SK-N-SH (cell line): ENCODE data around the gene AHCYL2. TPM values are rescaled to one million over a fixed set of nuclear protein-coding genes. Genes with fewer than 3 reads are reported as not detected.

Source experiments
- CTCF ChIA-PET: fragments of 300-600, 350-600 bp; formaldehyde crosslinking; extraction: SDS; loops from one replicate; lab custom pipeline; 2021; lab: Yijun Ruan, JAX
- POLR2A ChIA-PET: fragments of 350-600 bp; sonication (Branson Sonifier 250); formaldehyde crosslinking; extraction: SDS; loops from one replicate; lab custom pipeline; 2020; ENCODE audit warnings: antibody characterized with exemption, inconsistent platforms; lab: Yijun Ruan, JAX
- DNase-seq: peaks from one replicate; pipeline ENCODE4 v3.0.0; 2012
- H2AFZ ChIP-seq: fragments of 200-600 bp; sonication (generic); 2 replicates; pipeline ENCODE4 v1.8.1; 2016; ENCODE audit warnings: antibody characterized with exemption, mild to moderate bottlenecking, low read depth
- H3F3A ChIP-seq: fragments of 200-600 bp; sonication (generic); replicated peaks from 2 replicates; pipeline ENCODE3; 2016; ENCODE audit warnings: antibody characterized with exemption, mild to moderate bottlenecking; ENCODE audit not compliant: insufficient read depth
- H3K27ac ChIP-seq, 2 experiments: fragments of 200-500 bp in 1 of 2; fragments of 200-600 bp in 1 of 2; sonication (Bioruptor generic) in 1 of 2; sonication (generic), shearing (Covaris generic) in 1 of 2; 2 replicates each; pipeline versions ENCODE4 v1.5.1 to v1.6.1; 2014 to 2016; ENCODE audit warnings: low read depth in 2 of 2, inconsistent platforms in 1 of 2, low read length in 1 of 2, mild to moderate bottlenecking in 1 of 2, mixed read lengths in 1 of 2
- H3K27me3 ChIP-seq: fragments of 200-600 bp; sonication (generic), shearing (Covaris generic); 2 replicates; pipeline ENCODE4 v1.6.1; 2016; ENCODE audit warnings: mixed run types; ENCODE audit not compliant: insufficient read depth
- H3K36me3 ChIP-seq, 2 experiments: fragments of 200-500 bp in 1 of 2; fragments of 200-600 bp in 1 of 2; sonication (Bioruptor generic) in 1 of 2; sonication (generic) in 1 of 2; replicated peaks in 1 of 2; 2 replicates each; pipeline versions ENCODE3 to v1.5.1; 2014 to 2016; ENCODE audit warnings: low read length in 1 of 2, mild to moderate bottlenecking in 1 of 2; ENCODE audit not compliant: insufficient read depth in 2 of 2, control insufficient read depth in 1 of 2
- H3K4me1 ChIP-seq, 2 experiments: fragments of 200-500 bp in 1 of 2; fragments of 200-600 bp in 1 of 2; sonication (Bioruptor generic) in 1 of 2; sonication (generic), shearing (Covaris generic) in 1 of 2; 2 replicates each; pipeline versions ENCODE4 v1.5.1 to v1.6.1; 2014 to 2016; ENCODE audit warnings: low read depth in 1 of 2, low read length in 1 of 2, mixed run types in 1 of 2; ENCODE audit not compliant: insufficient read depth in 2 of 2, control insufficient read depth in 1 of 2
- H3K4me2 ChIP-seq: fragments of 200-600 bp; sonication (generic), shearing (Covaris generic); 2 replicates; pipeline ENCODE4 v1.6.1; 2017; ENCODE audit warnings: mixed run types
- H3K4me3 ChIP-seq, 2 experiments: fragments of 200-500 bp in 1 of 2; fragments of 200-600 bp in 1 of 2; sonication (Bioruptor generic) in 1 of 2; sonication (generic), shearing (Covaris generic) in 1 of 2; 2 replicates each; pipeline versions ENCODE4 v1.5.1 to v1.8.1; 2014 to 2016; ENCODE audit warnings: low read depth in 2 of 2, inconsistent platforms in 1 of 2, low read length in 1 of 2, mild to moderate bottlenecking in 1 of 2, mixed read lengths in 1 of 2, moderate library complexity in 1 of 2
- H3K79me2 ChIP-seq: fragments of 200-600 bp; sonication (generic); 2 replicates; pipeline ENCODE4 v1.8.1; 2017; ENCODE audit warnings: mild to moderate bottlenecking; ENCODE audit not compliant: insufficient read depth
- H3K9ac ChIP-seq: fragments of 200-600 bp; sonication (generic); 2 replicates; pipeline ENCODE4 v1.6.1; 2017; ENCODE audit warnings: mixed run types
- H3K9me2 ChIP-seq: fragments of 200-600 bp; sonication (generic); 2 replicates; pipeline ENCODE4 v1.6.1; 2017; ENCODE audit warnings: mixed run types
- H3K9me3 ChIP-seq: fragments of 200-600 bp; sonication (generic); 2 replicates; pipeline ENCODE4 v1.6.1; 2017; ENCODE audit warnings: mixed run types, mild to moderate bottlenecking, moderate library complexity
- H4K20me1 ChIP-seq: fragments of 200-600 bp; sonication (generic); 2 replicates; pipeline ENCODE4 v1.6.1; 2017; ENCODE audit warnings: mild to moderate bottlenecking, mixed run types; ENCODE audit not compliant: insufficient read depth
- CHD2 ChIP-seq: fragments of 150-350 bp; IDR thresholded peaks from 2 replicates; pipeline ENCODE4 v1.6.1; 2018; ENCODE audit warnings: low read length; ENCODE audit not compliant: partially characterized antibody
- ELF1 ChIP-seq: IDR thresholded peaks from 2 replicates; pipeline ENCODE4 v1.4.0; 2012
- EP300 ChIP-seq, 2 experiments: IDR thresholded peaks; 2 replicates each; pipeline versions ENCODE4 v1.4.0 to v1.6.1; 2012; ENCODE audit warnings: borderline replicate concordance in 1 of 2, low read depth in 1 of 2, low read length in 1 of 2
- EZH2phosphoT487 ChIP-seq: fragments of 200-600 bp; sonication (generic); IDR thresholded peaks from 2 replicates; pipeline ENCODE4 v1.6.1; 2017; ENCODE audit warnings: low read depth, mixed run types, mild to moderate bottlenecking, antibody characterized with exemption, moderate library complexity, borderline replicate concordance
- FOSL2 ChIP-seq: IDR thresholded peaks from 2 replicates; pipeline ENCODE4 v1.4.0; 2012; ENCODE audit warnings: low read depth, mild to moderate bottlenecking, moderate library complexity, borderline replicate concordance
- FOXM1 ChIP-seq: IDR thresholded peaks from 2 replicates; pipeline ENCODE4 v1.4.0; 2012; ENCODE audit warnings: low read depth, mild to moderate bottlenecking
- GABPA ChIP-seq: IDR thresholded peaks from 2 replicates; pipeline ENCODE4 v1.4.0; 2012; ENCODE audit warnings: low read depth, mild to moderate bottlenecking
- GATA2 ChIP-seq: sonication (generic); formaldehyde crosslinking; IDR thresholded peaks from 2 replicates; pipeline ENCODE4 v1.5.0; 2020; ENCODE audit warnings: mild to moderate bottlenecking, missing genetic modification reagents
- MEF2A ChIP-seq: IDR thresholded peaks from 2 replicates; pipeline ENCODE4 v1.4.0; 2012; ENCODE audit warnings: low read depth, borderline replicate concordance
- MXI1 ChIP-seq: IDR thresholded peaks from 2 replicates; pipeline ENCODE4 v1.6.1; 2012; ENCODE audit warnings: mild to moderate bottlenecking, low read depth, low read length, improper control_type of control experiment
- NRF1 ChIP-seq: IDR thresholded peaks from 2 replicates; pipeline ENCODE4 v1.6.1; 2012; ENCODE audit warnings: low read depth, mild to moderate bottlenecking, low read length
- PBX3 ChIP-seq: IDR thresholded peaks from 2 replicates; pipeline ENCODE4; 2012
- POLR2AphosphoS5 ChIP-seq: IDR thresholded peaks from 2 replicates; pipeline ENCODE4 v1.6.1; 2012; ENCODE audit warnings: low read depth, low read length
- RAD21 ChIP-seq: IDR thresholded peaks from 2 replicates; pipeline ENCODE4 v1.6.1; 2012; ENCODE audit warnings: mild to moderate bottlenecking, low read length
- RCOR1 ChIP-seq: fragments of 150-350 bp; IDR thresholded peaks from 2 replicates; pipeline ENCODE4 v1.6.1; 2017; ENCODE audit warnings: antibody characterized with exemption, low read length
- REST ChIP-seq: IDR thresholded peaks from 2 replicates; pipeline ENCODE4 v1.6.1; 2012; ENCODE audit warnings: mild to moderate bottlenecking, low read depth, low read length, moderate library complexity
- RFX5 ChIP-seq: IDR thresholded peaks from 2 replicates; pipeline ENCODE4 v1.6.1; 2012; ENCODE audit warnings: mild to moderate bottlenecking, improper control_type of control experiment, low read length
- RXRA ChIP-seq: IDR thresholded peaks from 2 replicates; pipeline ENCODE4 v1.4.0; 2012; ENCODE audit warnings: low read depth, mild to moderate bottlenecking, borderline replicate concordance
- SIN3A ChIP-seq: IDR thresholded peaks from 2 replicates; pipeline ENCODE4 v1.6.1; 2012; ENCODE audit warnings: low read depth, mild to moderate bottlenecking, low read length, moderate library complexity, borderline replicate concordance
- SMC3 ChIP-seq: IDR thresholded peaks from 2 replicates; pipeline ENCODE4 v1.6.1; 2012; ENCODE audit warnings: low read depth, low read length, improper control_type of control experiment
- TAF1 ChIP-seq: IDR thresholded peaks from 2 replicates; pipeline ENCODE4 v1.6.1; 2012; ENCODE audit warnings: low read depth, mild to moderate bottlenecking, low read length, moderate library complexity, borderline replicate concordance
- TCF12 ChIP-seq: IDR thresholded peaks from 2 replicates; pipeline ENCODE4 v1.4.0; 2012
- TEAD4 ChIP-seq: IDR thresholded peaks from 2 replicates; pipeline ENCODE4 v1.4.0; 2012; ENCODE audit warnings: mild to moderate bottlenecking, borderline replicate concordance; ENCODE audit not compliant: insufficient read depth
- USF1 ChIP-seq: IDR thresholded peaks from 2 replicates; pipeline ENCODE4 v1.4.0; 2012; ENCODE audit warnings: low read depth, borderline replicate concordance
- WGBS: methylation state at CpG from one replicate; pipeline ENCODE4 v1.1.6; 2017; ENCODE audit warnings: low lambda C conversion rate; 5-methylcytosine and 5-hydroxymethylcytosine counted together
- polyA plus RNA-seq, 3 experiments: library from polyadenylated mRNA; depleted of rRNA; stranded (reverse); fragments of >200 nt; gene quantifications; 2 replicates each; pipeline ENCODE4 v1.2.3, GENCODE V29; 2012

Gene AHCYL2
- polyA plus RNA-seq, 1 of the 3 experiments (the other 2 are of a cell fraction) = 20.4 TPM

- Histone ChIP-seq H3F3A (peaks cover 14% of the 10 kb centered on the region), H3K9ac (no peak overlapping the region), H3K9me2 (no peaks in the 10 kb centered on the region), H3K27me3 (no peaks in the 10 kb centered on the region)
- TF ChIP-seq GABPA (no peak), RAD21 (no peak), POLR2AphosphoS5 (no peak), RFX5 (no peak), SIN3A (no peak), TAF1 (no peak)
- TF ChIP-seq, all 33 proteins: peak for 0
- POLR2A ChIA-PET = no interaction called here
- Histone ChIP-seq H3K9me3 (no peaks in the 10 kb centered on the region), H3K4me2 (no peak overlapping the region), H2AFZ (no peak overlapping the region), H3K79me2 (no peaks in the 10 kb centered on the region), H3K4me1 (peaks cover 9 to 15% of the 10 kb centered on the region in 2 experiments; a peak in 3 of 4 replicates), H3K4me3 (no peak overlapping the region), H3K27ac (no peak overlapping the region), H4K20me1 (no peaks in the 10 kb centered on the region), H3K36me3 (no peaks in the 10 kb centered on the region)
- WGBS = 93% methylated on average over 5 of the region's 5 CpGs
- DNase-seq = no peak
- CTCF ChIA-PET = interaction anchor here (0.9 to 4.9 kb wide), 6 partner anchors 13 to 218 kb away, joined by 3 to 38 read pairs (median 6); no protein-coding TSS in a partner anchor
Measured at GRCh38 chr7:129436335-129436923, 211.6 kb downstream of the AHCYL2 start.

- H3K4me1 ChIP-seq = peaks cover 9 to 12% of the 10 kb centered on the region in 2 experiments; a peak in 3 of 4 replicates
- H3K9me2 ChIP-seq = no peaks in the 10 kb centered on the region
- no peak overlapping the region for H3K4me3 ChIP-seq
- H3F3A ChIP-seq = peaks cover 14% of the 10 kb centered on the region
- H3K4me2 ChIP-seq = no peak overlapping the region
- no peak for DNase-seq
- H3K9me3 ChIP-seq = no peaks in the 10 kb centered on the region
- ChIA-PET POLR2A (no interaction called here), CTCF (interaction anchor here (0.9 to 2.6 kb wide), 4 partner anchors 13 to 219 kb away, joined by 3 to 7 read pairs (median 5); no protein-coding TSS in a partner anchor)
- H3K9ac ChIP-seq = no peak overlapping the region
- no peak overlapping the region for H2AFZ ChIP-seq
- no peaks in the 10 kb centered on the region for H3K79me2 ChIP-seq
- 90% methylated on average over 5 of the region's 5 CpGs for WGBS
- no peaks in the 10 kb centered on the region for H3K36me3 ChIP-seq
- H3K27me3 ChIP-seq = no peaks in the 10 kb centered on the region
- H4K20me1 ChIP-seq = no peaks in the 10 kb centered on the region
- H3K27ac ChIP-seq = no peak overlapping the region
- TF ChIP-seq NRF1 (no peak), USF1 (no peak), RXRA (no peak), GATA2 (CRISPR knock-in tag) (no peak), REST (no peak), EZH2phosphoT487 (no peak), FOSL2 (no peak), MEF2A (no peak), TEAD4 (no peak), RCOR1 (no peak), EP300 (IDR thresholded peaks at IDR 0.05; ENCODE audit: borderline replicate concordance in 1 of 2, low read depth in 1 of 2, low read length in 1 of 2) (no peak), ELF1 (no peak), FOXM1 (no peak), SMC3 (no peak), TCF12 (no peak), CHD2 (no peak), TAF1 (no peak), POLR2AphosphoS5 (no peak), MXI1 (no peak), PBX3 (no peak)
Measured at GRCh38 chr7:129437190-129437589, 212.4 kb downstream of the AHCYL2 start.
